Neuronal stem cell (in vitro differentiated cells): ENCODE data around the gene STARD4.
A peak's percentile ranks its signal among the peaks of the same experiment; 100 is the strongest.

Experiments used
- DNase-seq: peaks from one replicate; pipeline ENCODE4 v3.0.0-alpha.2; 2013; ENCODE audit warnings: low spot score
- H2AFZ ChIP-seq: one replicate; pipeline ENCODE4 v1.6.1; 2013; ENCODE audit warnings: mild to moderate bottlenecking, low read length, inconsistent platforms
- H2AK5ac ChIP-seq: 2 replicates; pipeline ENCODE4 v1.6.1; 2013; ENCODE audit warnings: low read depth, mild to moderate bottlenecking, inconsistent platforms, low read length, moderate library complexity, mixed read lengths
- H2BK120ac ChIP-seq: 2 replicates; pipeline ENCODE4 v1.6.1; 2013; ENCODE audit warnings: low read depth, mild to moderate bottlenecking, inconsistent platforms, low read length, moderate library complexity, mixed read lengths
- H2BK12ac ChIP-seq: one replicate; pipeline ENCODE4 v1.6.1; 2013; ENCODE audit warnings: low read length, inconsistent platforms
- H2BK15ac ChIP-seq: 2 replicates; pipeline ENCODE4 v1.6.1; 2013; ENCODE audit warnings: mild to moderate bottlenecking, low read length, inconsistent platforms, mixed read lengths
- H2BK5ac ChIP-seq: one replicate; pipeline ENCODE4 v1.6.1; 2013; ENCODE audit warnings: inconsistent platforms, mild to moderate bottlenecking, low read length, moderate library complexity
- H3K14ac ChIP-seq: one replicate; pipeline ENCODE4 v1.6.1; 2013; ENCODE audit warnings: low read length, inconsistent platforms
- H3K18ac ChIP-seq: 2 replicates; pipeline ENCODE4 v1.6.1; 2013; ENCODE audit warnings: low read length, inconsistent platforms
- H3K23ac ChIP-seq: 2 replicates; pipeline ENCODE4 v1.6.1; 2013; ENCODE audit warnings: low read depth, mild to moderate bottlenecking, mixed read lengths, low read length, inconsistent platforms; ENCODE audit not compliant: poor library complexity
- H3K27ac ChIP-seq: replicated peaks from 3 replicates; pipeline ENCODE4 v1.5.1; 2013; ENCODE audit warnings: low read length, inconsistent platforms
- H3K27me3 ChIP-seq, 3 experiments: 2 replicates each; pipeline ENCODE4 v1.6.1; 2013; ENCODE audit warnings: low read length in 3 of 3, mild to moderate bottlenecking in 2 of 3, inconsistent platforms in 1 of 3, low read depth in 1 of 3, mixed read lengths in 1 of 3, moderate library complexity in 1 of 3; ENCODE audit not compliant: control insufficient read depth in 3 of 3, insufficient read depth in 3 of 3
- H3K36me3 ChIP-seq, 2 donors: replicated peaks in 1 of 2; 2 replicates each; pipeline ENCODE4 v1.6.1; 2013; ENCODE audit warnings: low read length in 2 of 2; ENCODE audit not compliant: control insufficient read depth in 2 of 2, insufficient read depth in 2 of 2
- H3K4ac ChIP-seq: 2 replicates; pipeline ENCODE4 v1.6.1; 2013; ENCODE audit warnings: inconsistent platforms, mild to moderate bottlenecking, low read length, moderate library complexity
- H3K4me1 ChIP-seq, 2 donors: 1 replicate in 1 of 2; 2 replicates in 1 of 2; pipeline ENCODE4 v1.6.1; 2013; ENCODE audit warnings: low read length in 2 of 2, low read depth in 1 of 2; ENCODE audit not compliant: control insufficient read depth in 2 of 2, insufficient read depth in 1 of 2
- H3K4me2 ChIP-seq: one replicate; pipeline ENCODE4 v1.6.1; 2013; ENCODE audit warnings: mild to moderate bottlenecking, low read length, inconsistent platforms; ENCODE audit not compliant: insufficient read depth, poor library complexity, severe bottlenecking
- H3K4me3 ChIP-seq, 2 donors: 2 replicates each; pipeline ENCODE4 v1.5.1; 2013; ENCODE audit warnings: low read length in 2 of 2, mild to moderate bottlenecking in 2 of 2, inconsistent platforms in 1 of 2, moderate library complexity in 1 of 2
- H3K79me1 ChIP-seq: one replicate; pipeline ENCODE4 v1.6.1; 2013; ENCODE audit warnings: low read depth, mild to moderate bottlenecking, inconsistent platforms, low read length, moderate library complexity
- H3K9ac ChIP-seq: one replicate; pipeline ENCODE4 v1.6.1; 2013; ENCODE audit warnings: mild to moderate bottlenecking, low read depth, low read length, inconsistent platforms; ENCODE audit not compliant: poor library complexity
- H3K9me3 ChIP-seq, 2 donors: replicated peaks in 1 of 2; 2 replicates each; pipeline versions ENCODE3 to v1.6.1; 2013; ENCODE audit warnings: low read length in 2 of 2, mild to moderate bottlenecking in 2 of 2, inconsistent platforms in 1 of 2, low read depth in 1 of 2, mixed read lengths in 1 of 2, moderate library complexity in 1 of 2; ENCODE audit not compliant: control insufficient read depth in 2 of 2, insufficient read depth in 1 of 2
- H4K8ac ChIP-seq: one replicate; pipeline ENCODE4 v1.6.1; 2013; ENCODE audit warnings: low read depth, mild to moderate bottlenecking, inconsistent platforms, low read length, moderate library complexity
- H4K91ac ChIP-seq: one replicate; pipeline ENCODE4 v1.6.1; 2013; ENCODE audit warnings: low read length, low read depth, mild to moderate bottlenecking, inconsistent platforms; ENCODE audit not compliant: poor library complexity
- WGBS, 2 donors: extraction: QIAGEN DNeasy Blood & Tissue Kit; methylation state at CpG; one replicate each; pipeline ENCODE4 v1.1.7; 2013; ENCODE audit warnings: missing lambda C conversion rate in 2 of 2, mixed read lengths in 1 of 2; ENCODE audit not compliant: insufficient read length in 2 of 2, insufficient replicate concordance in 1 of 2; ENCODE audit errors: extremely low coverage in 2 of 2; 5-methylcytosine and 5-hydroxymethylcytosine counted together

STARD4 gene

GRCh38 chr5:111495159-111495558 lies 17.2 kb downstream of the STARD4 start:
- H2BK15ac ChIP-seq, result no peak overlapping the region
- no peak overlapping the region for H3K23ac ChIP-seq

DNA sequence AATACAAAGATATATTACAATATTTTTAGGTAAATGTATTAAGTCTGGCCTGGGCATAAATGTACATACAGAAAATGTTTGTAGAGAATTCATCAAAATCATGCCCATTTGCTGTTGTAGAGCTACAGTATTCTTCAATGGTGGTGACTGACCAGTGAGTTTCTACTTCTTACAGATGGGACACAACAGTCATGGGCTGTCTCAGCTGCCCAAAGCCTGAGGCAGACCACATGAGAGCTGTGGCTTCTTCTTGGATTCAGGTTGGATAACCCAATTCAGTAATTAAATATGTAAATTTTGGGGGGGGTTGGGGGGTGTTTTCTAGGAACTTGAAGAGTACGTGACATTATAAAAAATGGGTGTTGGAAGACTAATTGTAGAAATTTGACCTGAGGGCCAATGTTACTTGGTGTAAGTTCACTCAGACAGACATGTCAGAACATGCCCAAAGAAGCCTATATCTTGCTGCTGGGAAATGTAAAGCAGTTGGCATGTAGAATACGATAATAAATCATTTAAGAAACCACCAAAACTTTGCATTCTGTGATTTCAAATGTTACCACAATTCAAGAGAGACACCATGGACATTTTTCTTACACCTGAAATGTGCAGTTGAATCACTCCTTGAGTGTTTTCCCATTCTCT lies 17.9 kb downstream of the STARD4 start:
- Histone ChIP-seq H3K4me3 (no peak overlapping the region), H3K18ac (no peak overlapping the region), H3K27me3 (no peaks in the 10 kb centered on the region), H4K91ac (no peak overlapping the region), H3K9ac (no peak overlapping the region), H2BK120ac (no peak overlapping the region), H3K4me2 (no peak overlapping the region), H4K8ac (no peak overlapping the region), H3K9me3 (no peaks in the 10 kb centered on the region), H2BK5ac (no peak overlapping the region), H3K4ac (no peak overlapping the region), H3K4me1 (no peaks in the 10 kb centered on the region), H2BK12ac (no peak overlapping the region), H2AFZ (no peak overlapping the region), H3K79me1 (peaks cover 2% of the 10 kb centered on the region), H3K14ac (no peak overlapping the region), H2BK15ac (no peak overlapping the region), H2AK5ac (no peak overlapping the region), H3K27ac (no peak overlapping the region), H3K23ac (no peak overlapping the region), H3K36me3 (peaks cover 4 to 70% of the 10 kb centered on the region in 2 donors)
- no peak for DNase-seq
- no CpG with 5 or more reads among the region's 2 CpGs for WGBS, 2 donors

More at GRCh38 chr5:111495159-111495558, 17.2 kb downstream of the STARD4 start:
- no peak overlapping the region for H2AFZ ChIP-seq
- peaks cover 2% of the 10 kb centered on the region for H3K79me1 ChIP-seq
- peaks cover 6 to 77% of the 10 kb centered on the region in 2 donors for H3K36me3 ChIP-seq
- H3K14ac ChIP-seq, result no peak overlapping the region
- H4K8ac ChIP-seq, result no peak overlapping the region
- H2BK120ac ChIP-seq, result no peak overlapping the region
- H3K18ac ChIP-seq, result no peak overlapping the region
- H3K9ac ChIP-seq, result no peak overlapping the region
- no peaks in the 10 kb centered on the region for H3K9me3 ChIP-seq
- H2BK5ac ChIP-seq, result no peak overlapping the region
- no peak overlapping the region for H3K27ac ChIP-seq
- no peak for DNase-seq
- no peaks in the 10 kb centered on the region for H3K4me1 ChIP-seq
- no peak overlapping the region for H3K4me3 ChIP-seq
- no peak overlapping the region for H3K4me2 ChIP-seq
- H4K91ac ChIP-seq, result no peak overlapping the region
- H3K27me3 ChIP-seq, result no peaks in the 10 kb centered on the region
- H3K4ac ChIP-seq, result no peak overlapping the region
- no CpG with 5 or more reads among the region's 1 CpG for WGBS, 2 donors
- no peak overlapping the region for H2AK5ac ChIP-seq
- H2BK12ac ChIP-seq, result no peak overlapping the region

- Histone ChIP-seq H3K23ac (no peak overlapping the region), H2BK12ac (no peak overlapping the region), H2AFZ (no peak overlapping the region), H2BK5ac (no peak overlapping the region), H3K27me3 (no peaks in the 10 kb centered on the region), H3K4me1 (no peaks in the 10 kb centered on the region), H3K9ac (no peak overlapping the region), H3K4ac (no peak overlapping the region), H2BK15ac (no peak overlapping the region), H4K8ac (no peak overlapping the region), H3K79me1 (no peaks in the 10 kb centered on the region), H3K18ac (no peak overlapping the region), H3K14ac (no peak overlapping the region), H3K27ac (peak overlapping the region; percentile 28), H3K9me3 (no peaks in the 10 kb centered on the region), H3K4me2 (no peak overlapping the region), H3K36me3 (peaks cover 2 to 56% of the 10 kb centered on the region in 2 donors), H2BK120ac (no peak overlapping the region), H4K91ac (no peak overlapping the region), H3K4me3 (no peak overlapping the region), H2AK5ac (no peak overlapping the region)
- no peak for DNase-seq
- no CpG with 5 or more reads among the region's 2 CpGs for WGBS, 2 donors
Observed at GRCh38 chr5:111493031-111493430, 19.3 kb downstream of the STARD4 start.

GRCh38 chr5:111488353-111488752 lies 24.0 kb downstream of the STARD4 start:
- H3K79me1 ChIP-seq, result no peaks in the 10 kb centered on the region
- H3K14ac ChIP-seq, result no peak overlapping the region
- no peak overlapping the region for H2BK15ac ChIP-seq
- no peak overlapping the region for H2BK5ac ChIP-seq
- no peak overlapping the region for H3K18ac ChIP-seq
- H3K27ac ChIP-seq, result no peak overlapping the region
- H3K4me1 ChIP-seq, result peaks cover 0 to 2% of the 10 kb centered on the region in 2 donors
- no peak overlapping the region for H2AK5ac ChIP-seq
- no peak overlapping the region for H2BK12ac ChIP-seq
- H2BK120ac ChIP-seq, result no peak overlapping the region
- no peak overlapping the region for H3K4me2 ChIP-seq
- no peak overlapping the region for H4K91ac ChIP-seq
- no peak overlapping the region for H3K9ac ChIP-seq
- H3K4ac ChIP-seq, result no peak overlapping the region
- no peak overlapping the region for H3K4me3 ChIP-seq
- no peak overlapping the region for H2AFZ ChIP-seq
- peaks cover 2 to 9% of the 10 kb centered on the region in 2 donors for H3K36me3 ChIP-seq
- H3K9me3 ChIP-seq, result no peaks in the 10 kb centered on the region
- H3K27me3 ChIP-seq, result no peaks in the 10 kb centered on the region
- H3K23ac ChIP-seq, result no peak overlapping the region
- DNase-seq, result no peak
- H4K8ac ChIP-seq, result no peak overlapping the region
